GM23338 (cell line): ENCODE results near the gene PLA2G6. TPM values are rescaled to one million over a fixed set of nuclear protein-coding genes. Genes with fewer than 3 reads are reported as not detected.

Experiments
- JUNB ChIP-seq: IDR thresholded peaks from one replicate; pipeline ENCODE4 v1.6.1; 2016; ENCODE audit warnings: antibody characterized with exemption; ENCODE audit not compliant: unreplicated experiment
- REST ChIP-seq: IDR thresholded peaks from one replicate; pipeline ENCODE4 v1.6.1; 2018; ENCODE audit warnings: antibody characterized with exemption; ENCODE audit not compliant: unreplicated experiment
- polyA plus RNA-seq: library from polyadenylated mRNA; unstranded; fragments of >200 nt; fragmentation: Nextera tagmentation; extraction: Ambion mirVana; gene quantifications from 2 replicates; pipeline ENCODE4 v1.2.1, GENCODE V29; 2016
- total RNA-seq: library from RNA; depleted of rRNA; stranded (reverse); fragments of >200 nt; shearing (Covaris generic); gene quantifications from 2 replicates; pipeline ENCODE4 v1.2.3, GENCODE V29; 2014
- TF ChIP-seq, protein P1 (sequence below): fragments of 250-450 bp; sonication (Bioruptor Pico); IDR thresholded peaks from 2 replicates; pipeline ENCODE4 v1.5.0; 2020; ENCODE audit warnings: mild to moderate bottlenecking, moderate library complexity
- TF ChIP-seq, protein P2 (sequence below), 2 experiments: fragments of 200-600 bp in 1 of 2; sonication (generic) in 1 of 2; conservative IDR thresholded peaks; 2 replicates each; pipeline versions ENCODE4 v1.5.1 to v1.6.1; 2016 to 2017; ENCODE audit warnings: antibody characterized with exemption in 2 of 2, low read depth in 2 of 2, mild to moderate bottlenecking in 2 of 2, moderate library complexity in 1 of 2

Gene PLA2G6
- total and polyA plus RNA-seq, 2 experiments from 2014 or later = 4.5 to 12.6 TPM

DNA sequence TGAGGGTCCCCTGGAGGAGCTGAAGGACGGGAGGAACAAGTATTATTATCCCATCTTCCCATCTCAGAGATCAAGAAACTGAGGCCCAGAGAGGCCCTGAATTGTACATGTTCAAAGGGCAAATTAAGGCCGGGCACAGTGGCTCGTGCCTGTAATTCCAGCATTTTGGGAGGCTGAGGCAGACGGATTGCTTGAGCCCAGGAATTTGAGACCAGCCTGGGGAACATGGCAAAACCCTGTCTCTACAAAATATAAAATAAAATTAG is 8.1 kb downstream of the PLA2G6 start (continued):
- TF ChIP-seq, protein P1, sequence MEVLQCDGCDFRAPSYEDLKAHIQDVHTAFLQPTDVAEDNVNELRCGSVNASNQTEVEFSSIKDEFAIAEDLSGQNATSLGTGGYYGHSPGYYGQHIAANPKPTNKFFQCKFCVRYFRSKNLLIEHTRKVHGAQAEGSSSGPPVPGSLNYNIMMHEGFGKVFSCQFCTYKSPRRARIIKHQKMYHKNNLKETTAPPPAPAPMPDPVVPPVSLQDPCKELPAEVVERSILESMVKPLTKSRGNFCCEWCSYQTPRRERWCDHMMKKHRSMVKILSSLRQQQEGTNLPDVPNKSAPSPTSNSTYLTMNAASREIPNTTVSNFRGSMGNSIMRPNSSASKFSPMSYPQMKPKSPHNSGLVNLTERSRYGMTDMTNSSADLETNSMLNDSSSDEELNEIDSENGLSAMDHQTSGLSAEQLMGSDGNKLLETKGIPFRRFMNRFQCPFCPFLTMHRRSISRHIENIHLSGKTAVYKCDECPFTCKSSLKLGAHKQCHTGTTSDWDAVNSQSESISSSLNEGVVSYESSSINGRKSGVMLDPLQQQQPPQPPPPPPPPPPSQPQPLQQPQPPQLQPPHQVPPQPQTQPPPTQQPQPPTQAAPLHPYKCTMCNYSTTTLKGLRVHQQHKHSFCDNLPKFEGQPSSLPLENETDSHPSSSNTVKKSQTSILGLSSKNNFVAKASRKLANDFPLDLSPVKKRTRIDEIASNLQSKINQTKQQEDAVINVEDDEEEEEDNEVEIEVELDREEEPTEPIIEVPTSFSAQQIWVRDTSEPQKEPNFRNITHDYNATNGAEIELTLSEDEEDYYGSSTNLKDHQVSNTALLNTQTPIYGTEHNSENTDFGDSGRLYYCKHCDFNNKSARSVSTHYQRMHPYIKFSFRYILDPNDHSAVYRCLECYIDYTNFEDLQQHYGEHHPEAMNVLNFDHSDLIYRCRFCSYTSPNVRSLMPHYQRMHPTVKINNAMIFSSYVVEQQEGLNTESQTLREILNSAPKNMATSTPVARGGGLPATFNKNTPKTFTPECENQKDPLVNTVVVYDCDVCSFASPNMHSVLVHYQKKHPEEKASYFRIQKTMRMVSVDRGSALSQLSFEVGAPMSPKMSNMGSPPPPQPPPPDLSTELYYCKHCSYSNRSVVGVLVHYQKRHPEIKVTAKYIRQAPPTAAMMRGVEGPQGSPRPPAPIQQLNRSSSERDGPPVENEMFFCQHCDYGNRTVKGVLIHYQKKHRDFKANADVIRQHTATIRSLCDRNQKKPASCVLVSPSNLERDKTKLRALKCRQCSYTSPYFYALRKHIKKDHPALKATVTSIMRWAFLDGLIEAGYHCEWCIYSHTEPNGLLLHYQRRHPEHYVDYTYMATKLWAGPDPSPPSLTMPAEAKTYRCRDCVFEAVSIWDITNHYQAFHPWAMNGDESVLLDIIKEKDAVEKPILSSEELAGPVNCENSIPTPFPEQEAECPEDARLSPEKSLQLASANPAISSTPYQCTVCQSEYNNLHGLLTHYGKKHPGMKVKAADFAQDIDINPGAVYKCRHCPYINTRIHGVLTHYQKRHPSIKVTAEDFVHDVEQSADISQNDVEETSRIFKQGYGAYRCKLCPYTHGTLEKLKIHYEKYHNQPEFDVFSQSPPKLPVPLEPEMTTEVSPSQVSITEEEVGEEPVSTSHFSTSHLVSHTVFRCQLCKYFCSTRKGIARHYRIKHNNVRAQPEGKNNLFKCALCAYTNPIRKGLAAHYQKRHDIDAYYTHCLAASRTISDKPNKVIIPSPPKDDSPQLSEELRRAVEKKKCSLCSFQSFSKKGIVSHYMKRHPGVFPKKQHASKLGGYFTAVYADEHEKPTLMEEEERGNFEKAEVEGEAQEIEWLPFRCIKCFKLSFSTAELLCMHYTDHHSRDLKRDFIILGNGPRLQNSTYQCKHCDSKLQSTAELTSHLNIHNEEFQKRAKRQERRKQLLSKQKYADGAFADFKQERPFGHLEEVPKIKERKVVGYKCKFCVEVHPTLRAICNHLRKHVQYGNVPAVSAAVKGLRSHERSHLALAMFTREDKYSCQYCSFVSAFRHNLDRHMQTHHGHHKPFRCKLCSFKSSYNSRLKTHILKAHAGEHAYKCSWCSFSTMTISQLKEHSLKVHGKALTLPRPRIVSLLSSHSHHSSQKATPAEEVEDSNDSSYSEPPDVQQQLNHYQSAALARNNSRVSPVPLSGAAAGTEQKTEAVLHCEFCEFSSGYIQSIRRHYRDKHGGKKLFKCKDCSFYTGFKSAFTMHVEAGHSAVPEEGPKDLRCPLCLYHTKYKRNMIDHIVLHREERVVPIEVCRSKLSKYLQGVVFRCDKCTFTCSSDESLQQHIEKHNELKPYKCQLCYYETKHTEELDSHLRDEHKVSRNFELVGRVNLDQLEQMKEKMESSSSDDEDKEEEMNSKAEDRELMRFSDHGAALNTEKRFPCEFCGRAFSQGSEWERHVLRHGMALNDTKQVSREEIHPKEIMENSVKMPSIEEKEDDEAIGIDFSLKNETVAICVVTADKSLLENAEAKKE (CRISPR knock-in tag) = no peak
- TF ChIP-seq JUNB = no peak
- no peak for TF ChIP-seq REST
- TF ChIP-seq, protein P2, sequence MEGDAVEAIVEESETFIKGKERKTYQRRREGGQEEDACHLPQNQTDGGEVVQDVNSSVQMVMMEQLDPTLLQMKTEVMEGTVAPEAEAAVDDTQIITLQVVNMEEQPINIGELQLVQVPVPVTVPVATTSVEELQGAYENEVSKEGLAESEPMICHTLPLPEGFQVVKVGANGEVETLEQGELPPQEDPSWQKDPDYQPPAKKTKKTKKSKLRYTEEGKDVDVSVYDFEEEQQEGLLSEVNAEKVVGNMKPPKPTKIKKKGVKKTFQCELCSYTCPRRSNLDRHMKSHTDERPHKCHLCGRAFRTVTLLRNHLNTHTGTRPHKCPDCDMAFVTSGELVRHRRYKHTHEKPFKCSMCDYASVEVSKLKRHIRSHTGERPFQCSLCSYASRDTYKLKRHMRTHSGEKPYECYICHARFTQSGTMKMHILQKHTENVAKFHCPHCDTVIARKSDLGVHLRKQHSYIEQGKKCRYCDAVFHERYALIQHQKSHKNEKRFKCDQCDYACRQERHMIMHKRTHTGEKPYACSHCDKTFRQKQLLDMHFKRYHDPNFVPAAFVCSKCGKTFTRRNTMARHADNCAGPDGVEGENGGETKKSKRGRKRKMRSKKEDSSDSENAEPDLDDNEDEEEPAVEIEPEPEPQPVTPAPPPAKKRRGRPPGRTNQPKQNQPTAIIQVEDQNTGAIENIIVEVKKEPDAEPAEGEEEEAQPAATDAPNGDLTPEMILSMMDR (conservative IDR thresholded peaks at IDR 0.05; ENCODE audit: low read depth in 2 of 2) = no peak
